ENCODE data around the gene SEPTIN5.

- TF ChIP-seq ZBTB7A (IDR thresholded peaks at IDR 0.05; ENCODE audit: borderline replicate concordance, control insufficient read depth, low read depth, low read length) (no peak), FOSL1 (tag; conservative IDR thresholded peaks at IDR 0.05) (no peak), POLR2B (IDR thresholded peaks at IDR 0.05; ENCODE audit: low read depth, partially characterized antibody) (peak; percentile 98), ESRRB (CRISPR knock-in tag; IDR thresholded peaks at IDR 0.05; ENCODE audit: borderline replicate concordance) (no peak), NFXL1 (CRISPR knock-in tag; IDR thresholded peaks at IDR 0.05) (no peak), SP1 (CRISPR knock-in tag; IDR thresholded peaks at IDR 0.05) (no peak), ATF3 (IDR thresholded peaks at IDR 0.05) (no peak), ATF3 (CRISPR knock-in tag; conservative IDR thresholded peaks at IDR 0.05) (peak; percentile 98), CCAR2 (IDR thresholded peaks at IDR 0.05; ENCODE audit: low read depth, low read length) (no peak), SMAD2 (IDR thresholded peaks at IDR 0.05; ENCODE audit: low read depth, low read length) (no peak), PML (IDR thresholded peaks at IDR 0.05; ENCODE audit: low read length) (no peak)
Observed at GRCh38 chr22:19723232-19723982, 9.1 kb downstream of the SEPTIN5 start, which contains the start of gene GP1BB.
